GM23248 (cell line): ENCODE data around the gene PSMD6.

Source experiments
- EZH2 ChIP-seq: fragments of 200-600 bp; sonication (generic); IDR thresholded peaks from 2 replicates; pipeline ENCODE4 v1.6.1; 2018; ENCODE audit warnings: antibody characterized with exemption, mild to moderate bottlenecking; ENCODE audit not compliant: insufficient read depth, poor library complexity, severe bottlenecking
- EZH2phosphoT487 ChIP-seq: fragments of 200-600 bp; sonication (generic); IDR thresholded peaks from 2 replicates; pipeline ENCODE4 v1.6.1; 2018; ENCODE audit warnings: antibody characterized with exemption, moderate library complexity, mild to moderate bottlenecking, low read depth; ENCODE audit not compliant: insufficient read depth

- TF ChIP-seq EZH2 = no peak
- no peak for TF ChIP-seq EZH2phosphoT487
Measured at GRCh38 chr3:64023187-64023860, at the start of gene PSMD6.
